HepG2 (cell line): ENCODE data around the gene PFN2. TPM values are rescaled to one million over a fixed set of nuclear protein-coding genes. Genes with fewer than 3 reads are reported as not detected.

Experiments used
- ASH2L ChIP-seq: fragments of 300-600, 200-600 bp; sonication (generic); IDR thresholded peaks from 2 replicates; pipeline ENCODE4 v1.7.0; 2017; ENCODE audit warnings: low read depth, mild to moderate bottlenecking, moderate library complexity, mixed read lengths, low read length; ENCODE audit not compliant: insufficient read length
- CENPT ChIP-seq: sonication (generic); formaldehyde crosslinking; IDR thresholded peaks from 2 replicates; pipeline ENCODE4 v1.8.0; 2022; ENCODE audit warnings: low read depth, mild to moderate bottlenecking, moderate library complexity, missing genetic modification reagents
- DNMT3B ChIP-seq: conservative IDR thresholded peaks from 2 replicates; pipeline ENCODE4 v1.6.1; 2016; ENCODE audit warnings: missing biosample characterization, control low read depth
- HNRNPLL ChIP-seq: fragments of 200-400 bp; formaldehyde crosslinking; IDR thresholded peaks from 2 replicates; pipeline ENCODE4 v1.6.1; 2017; ENCODE audit warnings: mild to moderate bottlenecking, low read depth, low read length; ENCODE audit not compliant: poor library complexity, severe bottlenecking
- SMYD3 ChIP-seq: sonication (generic); formaldehyde crosslinking; IDR thresholded peaks from 2 replicates; pipeline ENCODE4 v1.8.1; 2023; ENCODE audit warnings: mild to moderate bottlenecking, missing genetic modification reagents
- SNRNP70 ChIP-seq: fragments of 200-400 bp; formaldehyde crosslinking; IDR thresholded peaks from 2 replicates; pipeline ENCODE4 v1.6.1; 2017; ENCODE audit warnings: mild to moderate bottlenecking, low read depth, low read length, moderate library complexity
- TOE1 ChIP-seq: sonication (generic); formaldehyde crosslinking; IDR thresholded peaks from 2 replicates; pipeline ENCODE4 v1.4.0; 2020; ENCODE audit warnings: mild to moderate bottlenecking, missing genetic modification reagents
- YY1 ChIP-seq: IDR thresholded peaks from 2 replicates; pipeline ENCODE4 v1.6.1; 2011; ENCODE audit warnings: low read length, low read depth, moderate library complexity, mild to moderate bottlenecking; ENCODE audit not compliant: insufficient read depth, insufficient replicate concordance
- polyA plus RNA-seq, 8 experiments: library from polyadenylated mRNA; depleted of rRNA in 3 of 8; stranded (reverse) in 7 of 8; unstranded in 1 of 8; fragments of >200 nt; fragmentation: Illumina TruSeq in 4 of 8; extraction: Trizol in 4 of 8; gene quantifications; 2 replicates each; pipeline versions ENCODE4 v1.2.1 to v1.2.3, GENCODE V29; 2011 to 2016; ENCODE audit warnings: low read depth in 4 of 8, missing spikeins in 1 of 8, mixed read lengths in 1 of 8; ENCODE audit not compliant: insufficient read depth in 1 of 8
- total RNA-seq, 5 experiments: library from RNA; depleted of rRNA; stranded (reverse); fragments of >200 nt; fragmentation: Illumina TruSeq; extraction: Trizol; gene quantifications; 2 replicates each; pipeline ENCODE4 v1.2.3, GENCODE V29; 2016; ENCODE audit warnings: low read depth in 1 of 5
- TF ChIP-seq, protein P1 (sequence below): sonication (generic); formaldehyde crosslinking; IDR thresholded peaks from 2 replicates; pipeline ENCODE4 v1.4.0; 2020; ENCODE audit warnings: mild to moderate bottlenecking, missing genetic modification reagents
- TF ChIP-seq, protein P2 (sequence below): sonication (generic); formaldehyde crosslinking; IDR thresholded peaks from 2 replicates; pipeline ENCODE4 v1.4.0; 2020; ENCODE audit warnings: low read depth, missing genetic modification reagents
- TF ChIP-seq, protein P3 (sequence below): sonication (generic); formaldehyde crosslinking; IDR thresholded peaks from 2 replicates; pipeline ENCODE4 v1.4.0; 2020; ENCODE audit warnings: missing genetic modification reagents, borderline replicate concordance

The PFN2 gene
- total and polyA plus RNA-seq, 2 of the 13 experiments (the other 11 are each of a cell fraction or from before 2014, with no cell fraction given) = 57.3 to 150 TPM

DNA sequence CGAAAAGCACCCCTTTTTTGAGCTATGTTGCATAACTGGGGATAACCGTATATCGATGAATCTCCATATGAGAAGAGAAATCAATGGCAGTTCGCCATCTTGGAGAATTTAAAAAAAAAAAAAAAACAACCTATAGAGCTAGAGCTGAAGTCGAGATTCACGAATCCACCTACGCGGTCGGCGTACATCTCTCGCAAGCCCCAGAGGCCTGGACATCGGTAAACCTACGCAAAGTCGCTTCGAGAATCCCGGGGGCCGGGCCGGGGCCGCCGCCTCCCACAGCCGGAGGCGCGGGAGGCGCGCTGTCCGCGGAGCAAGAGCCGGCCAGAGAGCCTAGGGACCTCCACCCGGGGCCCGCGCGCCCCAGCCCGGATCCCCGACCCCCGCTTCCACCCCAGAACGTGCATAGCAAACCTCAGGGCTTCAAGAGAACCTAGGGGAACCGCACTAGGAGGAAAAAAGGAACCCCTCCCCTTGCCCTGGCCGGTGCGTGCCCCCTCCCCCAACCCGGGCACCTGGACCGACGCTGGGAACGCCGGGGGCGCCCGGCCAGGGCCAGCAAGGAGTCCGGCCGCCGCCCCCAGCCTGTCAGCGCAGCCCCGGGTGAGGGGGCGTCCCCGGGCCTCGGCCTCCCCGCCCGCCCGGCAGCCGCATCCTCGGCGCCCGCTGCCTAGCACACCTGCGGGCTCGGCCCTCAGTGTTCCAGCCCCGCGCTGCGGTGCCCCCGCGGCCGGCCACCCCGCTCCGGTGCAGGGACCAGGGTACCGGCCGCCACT is 567 bp downstream of the PFN2 start (continued):
- TF ChIP-seq, protein P1, sequence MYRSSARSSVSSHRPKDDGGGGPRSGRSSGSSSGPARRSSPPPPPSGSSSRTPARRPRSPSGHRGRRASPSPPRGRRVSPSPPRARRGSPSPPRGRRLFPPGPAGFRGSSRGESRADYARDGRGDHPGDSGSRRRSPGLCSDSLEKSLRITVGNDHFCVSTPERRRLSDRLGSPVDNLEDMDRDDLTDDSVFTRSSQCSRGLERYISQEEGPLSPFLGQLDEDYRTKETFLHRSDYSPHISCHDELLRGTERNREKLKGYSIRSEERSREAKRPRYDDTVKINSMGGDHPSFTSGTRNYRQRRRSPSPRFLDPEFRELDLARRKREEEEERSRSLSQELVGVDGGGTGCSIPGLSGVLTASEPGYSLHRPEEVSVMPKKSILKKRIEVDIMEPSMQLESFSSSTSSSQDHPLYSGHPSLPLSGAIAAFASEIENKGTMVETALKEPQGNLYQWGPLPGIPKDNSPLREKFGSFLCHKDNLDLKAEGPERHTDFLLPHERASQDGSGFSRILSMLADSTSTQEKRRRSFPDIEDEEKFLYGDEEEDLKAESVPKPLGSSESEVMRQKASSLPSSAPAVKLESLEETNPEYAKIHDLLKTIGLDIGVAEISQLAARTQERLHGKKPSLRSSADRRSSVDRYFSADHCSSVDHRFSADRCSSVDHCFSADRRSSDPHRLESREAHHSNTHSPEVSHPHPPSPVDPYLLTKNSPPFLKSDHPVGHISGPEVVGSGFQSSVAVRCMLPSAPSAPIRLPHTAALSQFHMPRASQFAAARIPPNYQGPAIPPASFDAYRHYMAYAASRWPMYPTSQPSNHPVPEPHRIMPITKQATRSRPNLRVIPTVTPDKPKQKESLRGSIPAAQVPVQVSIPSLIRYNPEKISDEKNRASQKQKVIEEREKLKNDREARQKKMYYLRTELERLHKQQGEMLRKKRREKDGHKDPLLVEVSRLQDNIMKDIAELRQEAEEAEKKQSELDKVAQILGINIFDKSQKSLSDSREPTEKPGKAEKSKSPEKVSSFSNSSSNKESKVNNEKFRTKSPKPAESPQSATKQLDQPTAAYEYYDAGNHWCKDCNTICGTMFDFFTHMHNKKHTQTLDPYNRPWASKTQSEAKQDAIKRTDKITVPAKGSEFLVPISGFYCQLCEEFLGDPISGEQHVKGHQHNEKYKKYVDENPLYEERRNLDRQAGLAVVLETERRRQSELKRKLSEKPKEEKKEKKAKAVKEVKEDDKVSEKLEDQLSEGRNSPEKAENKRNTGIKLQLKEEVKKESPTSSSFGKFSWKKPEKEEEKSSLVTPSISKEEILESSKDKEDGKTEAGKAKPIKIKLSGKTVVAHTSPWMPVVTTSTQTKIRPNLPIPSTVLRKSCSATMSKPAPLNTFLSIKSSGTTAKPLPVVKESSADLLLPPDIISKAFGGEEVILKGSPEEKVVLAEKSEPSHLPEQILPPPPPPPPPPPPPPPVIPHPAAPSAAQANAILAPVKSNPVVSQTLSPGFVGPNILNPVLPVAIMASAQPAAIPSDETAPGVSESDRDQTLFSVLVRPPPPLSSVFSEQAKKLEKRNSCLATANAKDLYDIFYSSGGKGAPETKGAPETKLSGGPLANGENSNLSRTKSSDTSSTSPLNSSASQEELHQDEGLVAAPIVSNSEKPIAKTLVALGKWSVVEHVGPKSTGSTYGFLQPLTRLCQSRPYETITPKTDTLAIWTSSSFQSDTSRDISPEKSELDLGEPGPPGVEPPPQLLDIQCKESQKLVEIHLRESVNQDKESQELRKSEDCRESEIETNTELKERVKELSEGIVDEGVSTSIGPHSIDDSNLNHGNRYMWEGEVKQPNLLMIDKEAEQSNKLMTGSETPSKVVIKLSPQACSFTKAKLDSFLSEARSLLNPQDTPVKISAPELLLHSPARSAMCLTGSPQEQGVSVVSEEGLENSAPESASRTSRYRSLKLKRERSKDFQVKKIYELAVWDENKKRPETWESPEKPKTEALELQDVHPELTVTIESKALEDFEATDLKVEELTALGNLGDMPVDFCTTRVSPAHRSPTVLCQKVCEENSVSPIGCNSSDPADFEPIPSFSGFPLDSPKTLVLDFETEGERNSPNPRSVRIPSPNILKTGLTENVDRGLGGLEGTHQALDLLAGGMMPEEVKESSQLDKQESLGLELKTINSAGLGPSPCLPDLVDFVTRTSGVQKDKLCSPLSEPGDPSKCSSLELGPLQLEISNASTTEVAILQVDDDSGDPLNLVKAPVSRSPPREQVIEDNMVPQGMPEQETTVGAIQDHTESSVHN (CRISPR knock-in tag) = no peak
- TF ChIP-seq TOE1 (CRISPR knock-in tag) (no peak), HNRNPLL (peak; percentile 100), DNMT3B (CRISPR knock-in tag) (no peak; the same call in 1 of the 2 replicates), SNRNP70 (peak; percentile 94), ASH2L (peak; percentile 64), CENPT (CRISPR knock-in tag) (no peak; the same call in 1 of the 2 replicates), YY1 (peak; percentile 48), SMYD3 (0 out of 2 replicates have a peak, but pooled peaks have one; percentile 22)
- TF ChIP-seq, protein P2, sequence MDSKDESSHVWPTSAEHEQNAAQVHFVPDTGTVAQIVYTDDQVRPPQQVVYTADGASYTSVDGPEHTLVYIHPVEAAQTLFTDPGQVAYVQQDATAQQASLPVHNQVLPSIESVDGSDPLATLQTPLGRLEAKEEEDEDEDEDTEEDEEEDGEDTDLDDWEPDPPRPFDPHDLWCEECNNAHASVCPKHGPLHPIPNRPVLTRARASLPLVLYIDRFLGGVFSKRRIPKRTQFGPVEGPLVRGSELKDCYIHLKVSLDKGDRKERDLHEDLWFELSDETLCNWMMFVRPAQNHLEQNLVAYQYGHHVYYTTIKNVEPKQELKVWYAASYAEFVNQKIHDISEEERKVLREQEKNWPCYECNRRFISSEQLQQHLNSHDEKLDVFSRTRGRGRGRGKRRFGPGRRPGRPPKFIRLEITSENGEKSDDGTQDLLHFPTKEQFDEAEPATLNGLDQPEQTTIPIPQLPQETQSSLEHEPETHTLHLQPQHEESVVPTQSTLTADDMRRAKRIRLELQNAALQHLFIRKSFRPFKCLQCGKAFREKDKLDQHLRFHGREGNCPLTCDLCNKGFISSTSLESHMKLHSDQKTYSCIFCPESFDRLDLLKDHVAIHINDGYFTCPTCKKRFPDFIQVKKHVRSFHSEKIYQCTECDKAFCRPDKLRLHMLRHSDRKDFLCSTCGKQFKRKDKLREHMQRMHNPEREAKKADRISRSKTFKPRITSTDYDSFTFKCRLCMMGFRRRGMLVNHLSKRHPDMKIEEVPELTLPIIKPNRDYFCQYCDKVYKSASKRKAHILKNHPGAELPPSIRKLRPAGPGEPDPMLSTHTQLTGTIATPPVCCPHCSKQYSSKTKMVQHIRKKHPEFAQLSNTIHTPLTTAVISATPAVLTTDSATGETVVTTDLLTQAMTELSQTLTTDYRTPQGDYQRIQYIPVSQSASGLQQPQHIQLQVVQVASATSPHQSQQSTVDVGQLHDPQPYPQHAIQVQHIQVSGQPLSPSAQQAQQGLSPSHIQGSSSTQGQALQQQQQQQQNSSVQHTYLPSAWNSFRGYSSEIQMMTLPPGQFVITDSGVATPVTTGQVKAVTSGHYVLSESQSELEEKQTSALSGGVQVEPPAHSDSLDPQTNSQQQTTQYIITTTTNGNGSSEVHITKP (CRISPR knock-in tag) = no peak
- TF ChIP-seq, protein P3, sequence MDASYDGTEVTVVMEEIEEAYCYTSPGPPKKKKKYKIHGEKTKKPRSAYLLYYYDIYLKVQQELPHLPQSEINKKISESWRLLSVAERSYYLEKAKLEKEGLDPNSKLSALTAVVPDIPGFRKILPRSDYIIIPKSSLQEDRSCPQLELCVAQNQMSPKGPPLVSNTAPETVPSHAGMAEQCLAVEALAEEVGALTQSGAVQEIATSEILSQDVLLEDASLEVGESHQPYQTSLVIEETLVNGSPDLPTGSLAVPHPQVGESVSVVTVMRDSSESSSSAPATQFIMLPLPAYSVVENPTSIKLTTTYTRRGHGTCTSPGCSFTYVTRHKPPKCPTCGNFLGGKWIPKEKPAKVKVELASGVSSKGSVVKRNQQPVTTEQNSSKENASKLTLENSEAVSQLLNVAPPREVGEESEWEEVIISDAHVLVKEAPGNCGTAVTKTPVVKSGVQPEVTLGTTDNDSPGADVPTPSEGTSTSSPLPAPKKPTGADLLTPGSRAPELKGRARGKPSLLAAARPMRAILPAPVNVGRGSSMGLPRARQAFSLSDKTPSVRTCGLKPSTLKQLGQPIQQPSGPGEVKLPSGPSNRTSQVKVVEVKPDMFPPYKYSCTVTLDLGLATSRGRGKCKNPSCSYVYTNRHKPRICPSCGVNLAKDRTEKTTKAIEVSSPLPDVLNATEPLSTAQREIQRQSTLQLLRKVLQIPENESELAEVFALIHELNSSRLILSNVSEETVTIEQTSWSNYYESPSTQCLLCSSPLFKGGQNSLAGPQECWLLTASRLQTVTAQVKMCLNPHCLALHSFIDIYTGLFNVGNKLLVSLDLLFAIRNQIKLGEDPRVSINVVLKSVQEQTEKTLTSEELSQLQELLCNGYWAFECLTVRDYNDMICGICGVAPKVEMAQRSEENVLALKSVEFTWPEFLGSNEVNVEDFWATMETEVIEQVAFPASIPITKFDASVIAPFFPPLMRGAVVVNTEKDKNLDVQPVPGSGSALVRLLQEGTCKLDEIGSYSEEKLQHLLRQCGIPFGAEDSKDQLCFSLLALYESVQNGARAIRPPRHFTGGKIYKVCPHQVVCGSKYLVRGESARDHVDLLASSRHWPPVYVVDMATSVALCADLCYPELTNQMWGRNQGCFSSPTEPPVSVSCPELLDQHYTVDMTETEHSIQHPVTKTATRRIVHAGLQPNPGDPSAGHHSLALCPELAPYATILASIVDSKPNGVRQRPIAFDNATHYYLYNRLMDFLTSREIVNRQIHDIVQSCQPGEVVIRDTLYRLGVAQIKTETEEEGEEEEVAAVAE (CRISPR knock-in tag) = no peak
